Gastrocnemius medialis (tissue), 4 donors: ENCODE results near the gene JAG2.

Experiments
- POLR2A ChIP-seq, 2 donors: fragments of 450-650 bp; IDR thresholded peaks; one replicate each; pipeline ENCODE4 v1.6.1; 2017; ENCODE audit warnings: antibody characterized with exemption in 2 of 2, mild to moderate bottlenecking in 2 of 2, moderate library complexity in 2 of 2
- TF ChIP-seq, protein P1 (sequence below), 5 experiments: fragments of 450-650 bp in 3 of 5; fragments of 200-600 bp in 2 of 5; sonication (generic) in 2 of 5; IDR thresholded peaks in 4 of 5; conservative IDR thresholded peaks in 1 of 5; 1 replicate in 4 of 5; 2 replicates in 1 of 5; pipeline ENCODE4 v1.5.1; 2016 to 2019; ENCODE audit warnings: antibody characterized with exemption in 5 of 5, mild to moderate bottlenecking in 3 of 5, moderate library complexity in 3 of 5

DNA sequence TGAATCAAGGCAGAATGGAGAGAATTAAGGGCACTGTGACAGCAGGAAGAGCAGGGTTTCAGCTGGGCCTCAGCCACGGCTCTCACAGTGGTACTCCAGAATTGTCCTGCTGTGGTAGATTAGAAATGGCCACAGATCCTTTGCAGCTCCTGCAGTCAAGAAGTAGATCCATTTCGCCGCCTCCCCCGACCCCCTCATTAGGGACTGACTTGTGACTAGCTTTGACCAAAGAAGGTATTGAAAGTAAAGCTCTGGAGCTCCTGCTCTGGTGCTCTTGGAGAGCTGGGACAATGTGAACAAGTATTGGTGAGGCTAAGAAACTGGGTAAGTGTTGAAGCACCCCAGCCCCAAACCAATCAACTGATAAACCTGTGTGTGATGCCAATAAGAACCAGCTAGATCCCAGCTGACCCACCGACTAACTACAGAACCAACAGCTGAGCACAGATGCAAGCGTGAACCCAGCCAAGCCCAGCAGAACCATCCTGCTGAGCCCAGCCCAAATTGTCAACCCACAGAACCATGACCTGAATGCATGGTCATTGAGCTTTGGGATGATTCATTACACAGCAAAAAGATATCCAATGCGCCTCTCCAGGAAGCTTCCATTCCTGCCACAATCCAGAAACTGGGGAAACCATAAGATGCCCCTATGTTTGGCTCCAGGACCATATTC is 50.7 kb downstream of the JAG2 start:
- TF ChIP-seq, protein P1, sequence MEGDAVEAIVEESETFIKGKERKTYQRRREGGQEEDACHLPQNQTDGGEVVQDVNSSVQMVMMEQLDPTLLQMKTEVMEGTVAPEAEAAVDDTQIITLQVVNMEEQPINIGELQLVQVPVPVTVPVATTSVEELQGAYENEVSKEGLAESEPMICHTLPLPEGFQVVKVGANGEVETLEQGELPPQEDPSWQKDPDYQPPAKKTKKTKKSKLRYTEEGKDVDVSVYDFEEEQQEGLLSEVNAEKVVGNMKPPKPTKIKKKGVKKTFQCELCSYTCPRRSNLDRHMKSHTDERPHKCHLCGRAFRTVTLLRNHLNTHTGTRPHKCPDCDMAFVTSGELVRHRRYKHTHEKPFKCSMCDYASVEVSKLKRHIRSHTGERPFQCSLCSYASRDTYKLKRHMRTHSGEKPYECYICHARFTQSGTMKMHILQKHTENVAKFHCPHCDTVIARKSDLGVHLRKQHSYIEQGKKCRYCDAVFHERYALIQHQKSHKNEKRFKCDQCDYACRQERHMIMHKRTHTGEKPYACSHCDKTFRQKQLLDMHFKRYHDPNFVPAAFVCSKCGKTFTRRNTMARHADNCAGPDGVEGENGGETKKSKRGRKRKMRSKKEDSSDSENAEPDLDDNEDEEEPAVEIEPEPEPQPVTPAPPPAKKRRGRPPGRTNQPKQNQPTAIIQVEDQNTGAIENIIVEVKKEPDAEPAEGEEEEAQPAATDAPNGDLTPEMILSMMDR (IDR thresholded peaks at IDR 0.05 in 4 of 5, conservative IDR thresholded peaks at IDR 0.05 in 1 of 5), result no peak
- TF ChIP-seq POLR2A (IDR thresholded peaks at IDR 0.05), result no peak
